Karpas-422 (cell line): ENCODE data around the gene FXYD1. TPM values are rescaled to one million over a fixed set of nuclear protein-coding genes. Genes with fewer than 3 reads are reported as not detected.
"Not testable (repeated sequence)": the region's sequence is repeated elsewhere in the genome, so short reads cannot be mapped to it uniquely, and the experiment has no call there.

Experiments used
- DNase-seq: peaks from one replicate; pipeline ENCODE4 v3.0.0-alpha.2; 2015
- H2AFZ ChIP-seq: fragments of 200-600 bp; sonication (generic); 2 replicates; pipeline ENCODE4 v1.6.1; 2014; ENCODE audit warnings: antibody characterized with exemption, low read length, mixed read lengths
- H3K27ac ChIP-seq: fragments of 200-600 bp; sonication (generic); 2 replicates; pipeline ENCODE4 v1.5.1; 2014; ENCODE audit warnings: mild to moderate bottlenecking, low read length, moderate library complexity
- H3K27me3 ChIP-seq: fragments of 200-600 bp; sonication (generic); 2 replicates; pipeline ENCODE4 v1.6.1; 2014; ENCODE audit warnings: low read length, mixed read lengths
- H3K36me3 ChIP-seq: fragments of 200-600 bp; sonication (generic); 2 replicates; pipeline ENCODE4 v1.6.1; 2014; ENCODE audit warnings: low read length, mixed read lengths; ENCODE audit not compliant: insufficient read depth
- H3K4me1 ChIP-seq: fragments of 200-600 bp; sonication (generic); 2 replicates; pipeline ENCODE4 v1.6.1; 2014; ENCODE audit warnings: mild to moderate bottlenecking, low read length, mixed read lengths
- H3K4me2 ChIP-seq: fragments of 200-600 bp; sonication (generic); 2 replicates; pipeline ENCODE4 v1.6.1; 2014; ENCODE audit warnings: low read length, low read depth, mild to moderate bottlenecking; ENCODE audit not compliant: poor library complexity, severe bottlenecking
- H3K4me3 ChIP-seq: fragments of 200-600 bp; sonication (generic); 2 replicates; pipeline ENCODE4 v1.5.1; 2014; ENCODE audit warnings: mild to moderate bottlenecking, antibody characterized with exemption, low read length, mixed read lengths
- H3K79me2 ChIP-seq: fragments of 200-600 bp; sonication (generic); 2 replicates; pipeline ENCODE4 v1.6.1; 2014; ENCODE audit warnings: mild to moderate bottlenecking, low read length, mixed read lengths
- H3K9ac ChIP-seq: fragments of 200-600 bp; sonication (generic); 2 replicates; pipeline ENCODE4 v1.6.0; 2014; ENCODE audit warnings: low read length
- H3K9me2 ChIP-seq: fragments of 200-600 bp; sonication (generic), shearing (Covaris generic); replicated peaks from 2 replicates; pipeline ENCODE4 v1.6.0; 2014; ENCODE audit warnings: mild to moderate bottlenecking, low read length, moderate library complexity; ENCODE audit not compliant: insufficient read depth
- H3K9me3 ChIP-seq: fragments of 300-700, 200-600 bp; sonication (generic); 2 replicates; pipeline ENCODE4 v1.6.1; 2014; ENCODE audit warnings: low read length, mixed read lengths
- H4K20me1 ChIP-seq: fragments of 200-600 bp; sonication (generic); 2 replicates; pipeline ENCODE4 v1.6.1; 2014; ENCODE audit warnings: mild to moderate bottlenecking, antibody characterized with exemption, low read length, low read depth; ENCODE audit not compliant: insufficient read depth
- total RNA-seq: library from RNA; depleted of rRNA; stranded (reverse); fragments of >200 nt; shearing (Covaris generic); gene quantifications from 2 replicates; pipeline ENCODE4 v1.2.3, GENCODE V29; 2014; ENCODE audit warnings: low replicate concordance

FXYD1 gene
- total RNA-seq, 1 experiment from 2014 or later, result not detected

DNA sequence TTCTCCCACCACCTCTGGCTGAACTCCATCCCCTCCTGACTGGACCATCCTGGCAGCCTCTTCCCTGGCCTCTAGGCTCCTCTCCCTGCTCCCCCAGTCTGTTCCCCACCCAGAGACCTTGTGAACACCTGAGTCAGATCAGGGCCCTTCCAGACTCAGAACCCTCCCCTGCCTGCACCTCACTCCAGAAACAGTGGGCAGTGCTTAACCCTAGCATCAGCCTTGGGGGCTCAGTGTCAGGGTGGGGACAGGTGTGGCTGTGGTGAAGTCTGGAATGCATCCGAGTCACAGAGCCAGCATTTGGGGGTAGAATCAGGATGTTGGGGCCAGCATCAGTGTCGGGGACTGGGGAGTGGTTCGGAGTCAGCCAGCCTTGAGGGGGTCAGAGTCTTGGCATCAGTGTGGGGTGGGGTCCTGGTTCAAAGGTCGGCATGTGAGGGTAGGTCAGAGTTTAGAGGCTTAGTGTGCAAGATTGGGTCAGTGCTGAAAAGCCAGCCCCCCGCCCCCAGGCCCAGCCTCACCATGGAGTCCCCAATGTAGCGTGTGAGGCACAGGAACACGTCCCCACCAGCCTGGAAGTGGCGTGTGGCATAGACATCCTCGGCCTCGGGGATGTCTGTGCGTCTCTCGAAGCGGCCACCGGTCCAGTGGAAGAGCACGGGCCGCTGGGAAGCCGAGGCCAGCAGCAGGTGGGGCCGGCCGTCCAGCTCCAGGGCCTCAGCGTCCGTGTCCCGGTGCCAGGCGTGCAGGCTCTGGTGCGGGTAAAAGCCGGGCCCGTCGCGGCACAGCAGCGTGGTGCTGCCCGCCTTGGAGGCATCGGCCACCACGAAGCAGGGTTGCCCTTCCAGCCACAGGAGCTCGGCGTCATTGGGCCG is 12.6 kb upstream of the FXYD1 start:
- no peaks in the 10 kb centered on the region for H3K9me2 ChIP-seq
- no peak overlapping the region for H3K4me2 ChIP-seq

GRCh38 chr19:35126624-35126959 is 12.0 kb upstream of the FXYD1 start:
- no peak overlapping the region for H3K4me2 ChIP-seq
- peaks cover 10% of the 10 kb centered on the region for H3K4me1 ChIP-seq
- no peaks in the 10 kb centered on the region for H4K20me1 ChIP-seq
- H3K27ac ChIP-seq, result no peak overlapping the region
- no peak for DNase-seq
- no peak overlapping the region for H3K4me3 ChIP-seq
- no peaks in the 10 kb centered on the region for H3K79me2 ChIP-seq
- no peaks in the 10 kb centered on the region for H3K9me2 ChIP-seq
- no peak overlapping the region for H2AFZ ChIP-seq
- no peaks in the 10 kb centered on the region for H3K36me3 ChIP-seq
- H3K9me3 ChIP-seq, result no peaks in the 10 kb centered on the region
- no peaks in the 10 kb centered on the region for H3K27me3 ChIP-seq
- no peak overlapping the region for H3K9ac ChIP-seq

More for the DNA sequence above, 12.6 kb upstream of the FXYD1 start:
- Histone ChIP-seq H3K27ac (no peak overlapping the region), H3K9me3 (no peaks in the 10 kb centered on the region), H3K4me1 (peaks cover 10% of the 10 kb centered on the region), H2AFZ (no peak overlapping the region), H3K27me3 (no peaks in the 10 kb centered on the region), H3K36me3 (no peaks in the 10 kb centered on the region), H3K79me2 (no peaks in the 10 kb centered on the region), H3K4me3 (no peak overlapping the region), H4K20me1 (no peaks in the 10 kb centered on the region), H3K9ac (no peak overlapping the region)
- DNase-seq, result no peak

- Histone ChIP-seq H3K9me3 (no peaks in the 10 kb centered on the region), H2AFZ (no peak overlapping the region), H3K27me3 (no peaks in the 10 kb centered on the region), H4K20me1 (no peaks in the 10 kb centered on the region), H3K4me1 (peaks cover 10% of the 10 kb centered on the region), H3K79me2 (no peaks in the 10 kb centered on the region), H3K4me2 (no peak overlapping the region), H3K4me3 (no peak overlapping the region), H3K9ac (no peak overlapping the region), H3K36me3 (no peaks in the 10 kb centered on the region), H3K9me2 (no peaks in the 10 kb centered on the region), H3K27ac (no peak overlapping the region)
- DNase-seq, result no peak
These were observed 10.8 kb upstream of the FXYD1 start for GRCh38 chr19:35127871-35128270.

GRCh38 chr19:35128398-35129057 is 10.1 kb upstream of the FXYD1 start:
- no peak overlapping the region for H2AFZ ChIP-seq
- no peak overlapping the region for H3K4me2 ChIP-seq
- peaks cover 10% of the 10 kb centered on the region for H3K4me1 ChIP-seq
- H3K27ac ChIP-seq, result no peak overlapping the region
- no peak overlapping the region for H3K9ac ChIP-seq
- no peaks in the 10 kb centered on the region for H4K20me1 ChIP-seq
- H3K9me2 ChIP-seq, result no peaks in the 10 kb centered on the region
- H3K4me3 ChIP-seq, result no peak overlapping the region
- no peaks in the 10 kb centered on the region for H3K79me2 ChIP-seq
- H3K27me3 ChIP-seq, result no peaks in the 10 kb centered on the region
- no peaks in the 10 kb centered on the region for H3K36me3 ChIP-seq
- DNase-seq, result no peak
- no peaks in the 10 kb centered on the region for H3K9me3 ChIP-seq

GRCh38 chr19:35129724-35130274 is 8.8 kb upstream of the FXYD1 start:
- H3K4me3 ChIP-seq, H3K36me3 ChIP-seq, H3K27ac ChIP-seq, H3K79me2 ChIP-seq, H3K9me3 ChIP-seq, H3K4me2 ChIP-seq, H2AFZ ChIP-seq, H3K9me2 ChIP-seq, DNase-seq, H3K4me1 ChIP-seq, H3K27me3 ChIP-seq, H4K20me1 ChIP-seq, H3K9ac ChIP-seq: not testable (repeated sequence)

DNA sequence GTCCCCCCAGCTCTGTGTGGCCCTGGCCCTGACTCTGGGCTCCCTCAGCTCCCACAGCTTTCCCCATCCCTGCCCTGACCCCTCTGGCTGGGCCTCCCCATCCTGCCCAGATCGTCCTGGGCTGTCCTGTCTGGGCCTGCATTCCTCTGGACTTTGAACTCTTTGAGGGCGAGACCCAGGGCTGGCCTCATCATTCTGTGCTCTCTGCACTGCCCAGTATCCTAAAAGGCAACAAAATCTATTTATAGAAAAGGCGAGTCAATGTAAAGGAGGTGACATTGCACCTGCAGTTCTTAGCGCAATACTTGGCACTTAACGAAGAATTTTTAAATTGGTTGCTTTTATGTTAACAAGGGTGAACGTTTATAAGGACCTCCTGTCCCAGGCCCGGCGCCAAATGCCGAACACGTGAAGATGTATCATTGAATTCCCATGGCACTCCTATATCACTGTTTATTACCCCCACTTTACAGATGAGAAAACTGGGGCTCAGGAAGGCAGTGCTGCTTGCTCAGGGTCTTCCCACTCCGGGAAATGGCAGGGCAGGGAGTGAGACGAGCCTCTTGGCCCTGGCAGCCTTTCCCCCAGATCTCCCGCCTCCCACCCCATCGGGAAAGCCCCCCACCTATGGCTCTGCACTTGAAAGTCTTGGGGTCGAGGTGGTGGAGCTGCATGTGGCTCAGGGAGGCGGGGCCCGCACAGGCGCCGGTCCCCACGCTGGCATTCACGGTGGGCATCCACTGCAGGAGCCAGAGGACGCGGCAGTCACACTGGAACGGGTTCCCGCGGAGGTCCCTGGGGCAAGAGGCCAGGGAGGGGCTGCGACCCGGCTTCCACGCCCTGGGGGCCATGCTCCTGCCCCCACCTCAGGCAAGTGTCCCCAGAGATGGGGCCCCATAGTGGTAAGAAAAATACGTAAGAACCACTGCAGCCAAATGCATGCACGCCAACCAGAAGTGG is 7.6 kb upstream of the FXYD1 start:
- H3K4me3 ChIP-seq, result no peak overlapping the region
- H3K27ac ChIP-seq, result no peak overlapping the region
- no peaks in the 10 kb centered on the region for H3K9me3 ChIP-seq

GRCh38 chr19:35132254-35132653 is 6.4 kb upstream of the FXYD1 start:
- no peaks in the 10 kb centered on the region for H3K9me2 ChIP-seq
- H2AFZ ChIP-seq, result no peak overlapping the region
- no peak for DNase-seq
- no peaks in the 10 kb centered on the region for H3K36me3 ChIP-seq
- no peaks in the 10 kb centered on the region for H3K27me3 ChIP-seq
- no peaks in the 10 kb centered on the region for H3K9me3 ChIP-seq
- no peak overlapping the region for H3K27ac ChIP-seq
- no peak overlapping the region for H3K9ac ChIP-seq
- H4K20me1 ChIP-seq, result no peaks in the 10 kb centered on the region
- H3K4me1 ChIP-seq, result no peaks in the 10 kb centered on the region
- H3K79me2 ChIP-seq, result no peaks in the 10 kb centered on the region
- H3K4me2 ChIP-seq, result no peak overlapping the region
- H3K4me3 ChIP-seq, result no peak overlapping the region

More for the DNA sequence above, 7.6 kb upstream of the FXYD1 start:
- no peaks in the 10 kb centered on the region for H4K20me1 ChIP-seq
- H3K27me3 ChIP-seq, result no peaks in the 10 kb centered on the region
- no peak for DNase-seq
- H3K4me2 ChIP-seq, result no peak overlapping the region
- no peak overlapping the region for H2AFZ ChIP-seq
- H3K9me2 ChIP-seq, result no peaks in the 10 kb centered on the region
- H3K36me3 ChIP-seq, result no peaks in the 10 kb centered on the region
- H3K79me2 ChIP-seq, result no peaks in the 10 kb centered on the region
- H3K4me1 ChIP-seq, result no peaks in the 10 kb centered on the region
- no peak overlapping the region for H3K9ac ChIP-seq
